HG03439 (cell line): ENCODE data around the gene FKBP6.
A peak's percentile ranks its signal among the peaks of the same experiment; 100 is the strongest.
"Not testable (repeated sequence)": the region's sequence is repeated elsewhere in the genome, so short reads cannot be mapped to it uniquely, and the experiment has no call there.

Source experiments
- ATAC-seq: cut with Tn5 transposase; IDR thresholded peaks from one replicate; pipeline ENCODE4 v1.9.1; 2021; ENCODE audit warnings: mild to moderate bottlenecking, moderate library complexity; ENCODE audit not compliant: unreplicated experiment

FKBP6 gene

GRCh38 chr7:73327922-73328321 is at the start of gene FKBP6, which contains the start of gene TRIM50:
Gene FKBP6, plus strand, starts transcription at chr7:73328161. Its CDS starts 268 bp downstream, at chr7:73328429.
Gene TRIM50, minus strand, starts transcription at chr7:73328082. Its CDS starts 3,295 bp downstream, at chr7:73324787.
- not testable (repeated sequence) for ATAC-seq

- not testable (repeated sequence) for ATAC-seq
Observed at GRCh38 chr7:73297235-73297634, 30.7 kb upstream of the FKBP6 start.

GRCh38 chr7:73297706-73298105 is 30.3 kb upstream of the FKBP6 start:
- not testable (repeated sequence) for ATAC-seq

- not testable (repeated sequence) for ATAC-seq
Observed at GRCh38 chr7:73299812-73300211, 28.1 kb upstream of the FKBP6 start.

GRCh38 chr7:73301108-73301507 is 26.9 kb upstream of the FKBP6 start:
- not testable (repeated sequence) for ATAC-seq

- ATAC-seq: not testable (repeated sequence)
Observed at GRCh38 chr7:73302846-73303245, 25.1 kb upstream of the FKBP6 start.

GRCh38 chr7:73303546-73303945 is 24.4 kb upstream of the FKBP6 start:
- ATAC-seq: no peak

GRCh38 chr7:73304071-73304470 is 23.9 kb upstream of the FKBP6 start:
- no peak for ATAC-seq

GRCh38 chr7:73304612-73305387 is 23.2 kb upstream of the FKBP6 start:
- not testable (repeated sequence) for ATAC-seq

GRCh38 chr7:73307436-73307835 is 20.5 kb upstream of the FKBP6 start:
- no peak for ATAC-seq

GRCh38 chr7:73308074-73308664 is 19.8 kb upstream of the FKBP6 start:
- ATAC-seq: peak; percentile 35

- ATAC-seq: peak; percentile 81
Observed at GRCh38 chr7:73308665-73309214, 19.2 kb upstream of the FKBP6 start, which contains the start of gene NSUN5. Gene NSUN5, minus strand, starts transcription at chr7:73308826. Its CDS starts 36 bp downstream, at chr7:73308790.

GRCh38 chr7:73311421-73311820 is 16.5 kb upstream of the FKBP6 start:
- ATAC-seq: not testable (repeated sequence)

GRCh38 chr7:73312831-73313520 is 15.0 kb upstream of the FKBP6 start:
- no peak for ATAC-seq

GRCh38 chr7:73313521-73313906 is 14.4 kb upstream of the FKBP6 start:
- ATAC-seq: no peak

- ATAC-seq: no peak
Observed at GRCh38 chr7:73314271-73314670, 13.7 kb upstream of the FKBP6 start.

GRCh38 chr7:73316521-73316920 is 11.4 kb upstream of the FKBP6 start:
- ATAC-seq: no peak

GRCh38 chr7:73318656-73319204 is 9.2 kb upstream of the FKBP6 start:
- not testable (repeated sequence) for ATAC-seq

GRCh38 chr7:73319541-73319940 is 8.4 kb upstream of the FKBP6 start:
- not testable (repeated sequence) for ATAC-seq

GRCh38 chr7:73320009-73320408 is 8.0 kb upstream of the FKBP6 start:
- not testable (repeated sequence) for ATAC-seq
